CD4-positive, alpha-beta T cell treated with Interleukin-1 beta for 1 hour (primary cell): Measurements from ENCODE around the gene HRC.

Experiments used
- DNase-seq, 2 donors: peaks; one replicate each; pipeline ENCODE4 v3.0.0-alpha.2; 2020 to 2022

Gene HRC

GRCh38 chr19:49113762-49114629, 41.2 kb downstream of the HRC start, which contains the start of gene LIN7B:
Gene LIN7B, plus strand, starts transcription at chr19:49114370. Its CDS starts 35 bp downstream, at chr19:49114405.
- peak; percentile 81 to 82 for DNase-seq

- no peak for DNase-seq
These were observed 43.8 kb downstream of the HRC start for GRCh38 chr19:49111218-49111998.

- no peak for DNase-seq
These were observed 44.6 kb downstream of the HRC start for GRCh38 chr19:49110567-49110966.

- DNase-seq = no peak
These were observed 45.5 kb downstream of the HRC start for GRCh38 chr19:49109569-49110233.

GRCh38 chr19:49109051-49109450, 46.1 kb downstream of the HRC start:
- DNase-seq = no peak

GRCh38 chr19:49107625-49108459, 47.4 kb downstream of the HRC start:
- no peak for DNase-seq

- DNase-seq = peak; percentile 62 to 70
These were observed 48.5 kb downstream of the HRC start for GRCh38 chr19:49106648-49107135.

- DNase-seq = no peak
These were observed 50.8 kb downstream of the HRC start for GRCh38 chr19:49104229-49104864.

GRCh38 chr19:49103331-49104085, 51.7 kb downstream of the HRC start:
- DNase-seq = no peak

GRCh38 chr19:49102303-49102702, 52.9 kb downstream of the HRC start:
- DNase-seq = no peak
